ENCODE results near the gene SLCO2A1. TPM values are rescaled to one million over a fixed set of nuclear protein-coding genes. Genes with fewer than 3 reads are reported as not detected.
"Not testable (repeated sequence)": the region's sequence is repeated elsewhere in the genome, so short reads cannot be mapped to it uniquely, and the experiment has no call there.

Gene SLCO2A1
- total RNA-seq, result 3.7 TPM

DNA sequence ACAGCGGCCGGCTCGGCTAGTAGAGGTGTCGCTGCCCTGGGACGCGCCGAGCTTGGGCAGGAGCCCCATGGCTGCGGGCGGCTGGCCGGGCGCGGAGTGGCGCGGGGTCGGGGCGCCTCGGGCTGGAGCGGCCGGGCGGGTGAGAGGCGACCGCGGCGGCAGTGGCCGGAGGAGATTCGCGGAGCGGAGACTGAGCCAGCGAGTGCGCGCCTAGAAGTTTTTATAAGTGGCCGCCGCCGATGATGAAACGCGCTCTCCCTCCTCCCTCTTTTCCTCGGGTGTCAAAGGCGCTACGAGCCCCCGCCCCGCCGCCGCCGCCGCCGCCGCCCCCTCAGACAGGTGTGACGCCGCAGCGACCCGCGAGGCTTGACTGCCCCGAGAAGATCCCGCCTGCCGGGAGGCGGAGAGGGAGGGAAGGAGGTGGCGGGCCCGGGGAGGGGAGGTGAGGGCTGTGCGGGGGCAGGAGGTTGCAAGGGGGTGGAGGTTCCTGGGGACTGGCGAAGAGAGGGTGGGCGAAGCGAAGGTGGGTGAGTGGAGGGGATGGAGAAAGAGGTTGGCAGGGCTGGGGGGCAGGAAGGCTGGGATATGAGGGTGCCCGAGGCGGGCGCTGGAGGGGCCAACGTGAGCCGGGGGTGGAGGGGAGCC, at the start of gene SLCO2A1:
SLCO2A1 (minus strand) TSS at position 192 of the 645 bp plus-strand sequence; CDS start at position 69, 123 bp downstream.
- no peak for DNase-seq

GRCh38 chr3:134079111-134079547, 49.4 kb upstream of the SLCO2A1 start:
- DNase-seq, result no peak

DNA sequence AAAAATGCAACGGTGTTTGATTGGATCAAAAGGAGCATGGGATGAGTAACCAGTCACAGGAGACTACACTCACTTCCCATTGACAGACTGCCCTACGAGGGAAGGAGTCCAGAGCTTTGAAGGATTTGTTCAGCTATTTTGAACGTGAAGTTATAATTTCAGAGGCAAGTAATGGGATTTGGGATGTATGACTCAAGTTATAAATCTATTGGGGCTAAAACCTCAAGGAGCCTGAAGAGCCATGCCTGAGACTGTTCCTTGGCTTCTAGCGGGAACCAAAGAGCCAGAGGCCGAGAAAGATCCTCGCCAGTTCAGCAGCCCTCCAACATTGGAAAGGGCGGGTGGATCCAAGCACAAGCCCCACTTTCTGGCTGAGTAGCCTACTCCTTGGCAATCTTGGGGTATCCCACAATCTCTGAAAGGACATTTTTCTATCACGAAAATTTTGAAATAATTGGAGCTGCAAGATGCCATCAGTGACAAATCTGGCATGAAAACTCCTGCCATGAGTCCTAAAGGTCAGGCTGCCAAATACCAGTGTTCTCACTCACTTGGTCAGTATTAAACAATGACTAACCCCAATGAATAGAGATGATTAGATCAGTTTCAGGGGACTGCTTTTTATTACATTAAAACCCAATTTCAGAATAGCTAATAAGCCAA, 48.6 kb upstream of the SLCO2A1 start:
- DNase-seq, result no peak

DNA sequence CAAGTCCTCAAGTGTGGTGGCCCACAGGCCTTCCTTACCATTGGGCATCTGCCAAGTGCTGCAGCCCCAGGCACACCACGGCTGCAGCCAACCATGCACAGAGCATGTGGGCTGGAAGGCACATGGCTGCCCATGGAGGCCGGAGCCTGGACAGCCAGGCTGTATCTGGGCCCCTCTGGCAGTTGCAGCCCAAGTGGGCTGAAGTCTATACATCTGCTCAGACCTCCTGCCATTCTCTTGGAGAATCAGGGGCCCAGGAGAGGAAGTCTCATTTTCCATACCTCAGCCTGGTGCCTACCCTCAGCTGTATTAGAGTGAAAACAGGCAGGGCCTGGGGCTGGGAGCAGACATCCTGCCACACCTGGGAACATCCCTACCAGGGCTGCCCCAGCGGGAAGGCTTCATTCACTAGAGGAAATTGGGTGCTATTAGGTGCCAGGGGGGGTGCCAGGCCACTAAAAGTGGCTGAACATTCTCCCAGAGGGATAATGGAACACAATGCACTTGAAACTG, 48.0 kb upstream of the SLCO2A1 start:
- DNase-seq, result no peak

DNA sequence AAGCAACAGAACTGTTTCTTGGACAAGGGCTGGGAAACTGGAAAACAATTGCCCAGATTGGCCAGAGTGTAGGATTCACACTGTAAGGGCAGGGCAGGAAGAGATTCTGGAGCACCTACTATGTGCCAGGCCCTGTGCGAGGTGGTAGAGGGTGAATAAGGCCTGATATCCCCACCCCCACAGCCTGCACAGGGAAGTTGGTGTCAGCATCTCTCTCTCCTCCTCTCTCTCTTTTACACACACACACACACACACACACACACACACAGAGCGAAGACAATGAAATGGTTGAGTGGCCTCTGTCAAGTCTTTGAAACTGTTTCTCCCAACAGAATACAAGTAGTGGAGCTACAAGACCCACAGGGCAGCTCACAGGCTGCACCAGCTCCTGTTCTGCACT, 47.1 kb upstream of the SLCO2A1 start:
- DNase-seq, result no peak

GRCh38 chr3:134075846-134076245, 46.1 kb upstream of the SLCO2A1 start:
- no peak for DNase-seq

GRCh38 chr3:134075568-134075825, 45.8 kb upstream of the SLCO2A1 start:
- DNase-seq, result no peak

DNA sequence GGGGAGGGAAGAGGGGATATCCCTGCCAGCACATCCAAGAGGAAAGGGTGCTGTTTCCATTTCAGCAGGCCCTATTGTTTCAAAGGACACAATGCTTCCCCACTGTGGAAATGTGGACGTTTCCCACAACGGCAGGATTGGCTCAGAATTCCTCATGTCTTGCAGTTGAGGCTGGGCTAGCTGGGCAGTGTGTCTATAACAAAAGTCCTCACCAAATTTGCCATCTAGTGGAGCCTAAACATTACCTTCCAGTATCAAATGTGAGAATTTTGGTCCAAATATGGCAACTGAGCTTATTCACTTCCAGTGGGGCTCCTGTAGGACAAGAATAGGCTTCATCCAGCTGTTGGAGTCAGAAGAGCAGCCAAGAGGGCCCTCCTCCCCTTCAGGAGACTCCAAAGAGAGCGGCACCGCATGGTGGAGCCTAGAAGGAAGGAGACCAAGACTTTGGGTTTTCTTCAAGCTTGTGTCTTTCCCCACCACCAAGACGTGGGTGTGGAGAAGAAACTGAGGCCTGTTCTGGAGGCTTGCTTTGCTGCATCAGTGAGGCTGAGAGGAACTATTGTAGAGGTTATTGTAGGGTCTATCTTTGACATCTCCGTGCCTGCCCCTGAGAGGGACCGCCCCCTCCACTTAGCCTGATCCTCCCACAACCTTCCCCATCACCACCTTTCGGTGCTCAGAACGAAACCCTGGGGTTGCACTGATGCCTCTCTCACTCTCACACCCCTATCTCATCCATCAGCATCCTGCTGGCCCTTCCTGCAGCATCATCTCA, 45.3 kb upstream of the SLCO2A1 start:
- no peak for DNase-seq

DNA sequence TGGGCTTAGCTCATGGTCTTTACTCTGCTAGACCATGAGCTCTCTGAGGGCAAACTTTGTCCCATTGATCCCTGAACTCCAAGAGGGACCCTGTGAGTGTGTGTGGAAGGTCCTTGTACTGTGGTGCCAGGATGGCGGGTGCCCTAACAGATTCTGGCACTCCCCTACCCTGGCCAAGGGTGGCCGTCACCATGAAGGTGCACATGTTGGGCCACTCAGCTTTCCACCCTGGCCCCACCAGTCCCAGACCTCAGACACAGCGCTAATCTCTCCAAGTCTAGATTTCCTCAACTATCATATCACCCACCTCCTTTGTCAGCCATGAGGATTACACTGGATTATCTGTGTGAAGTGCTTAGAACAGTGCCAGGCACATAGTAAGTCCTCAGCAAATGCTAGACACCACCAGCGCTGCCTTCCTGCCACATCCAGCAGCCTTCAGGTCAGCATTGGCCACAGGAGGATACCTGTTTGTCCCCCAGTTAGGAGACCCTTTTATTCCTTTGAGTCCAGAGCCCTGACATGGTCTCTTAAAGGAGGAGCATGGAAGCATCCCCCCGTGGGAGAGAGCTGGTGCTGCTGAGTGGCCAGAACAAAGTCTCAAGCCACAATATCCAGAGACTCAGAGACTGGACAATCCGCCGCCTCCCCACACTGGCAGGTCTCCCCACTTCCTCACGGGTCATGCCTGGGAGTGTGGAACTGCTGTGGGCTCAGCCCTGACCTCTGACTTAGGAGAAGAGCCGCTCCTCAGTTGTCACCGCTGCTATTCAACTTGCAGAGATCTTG, 44.5 kb upstream of the SLCO2A1 start:
- no peak for DNase-seq

DNA sequence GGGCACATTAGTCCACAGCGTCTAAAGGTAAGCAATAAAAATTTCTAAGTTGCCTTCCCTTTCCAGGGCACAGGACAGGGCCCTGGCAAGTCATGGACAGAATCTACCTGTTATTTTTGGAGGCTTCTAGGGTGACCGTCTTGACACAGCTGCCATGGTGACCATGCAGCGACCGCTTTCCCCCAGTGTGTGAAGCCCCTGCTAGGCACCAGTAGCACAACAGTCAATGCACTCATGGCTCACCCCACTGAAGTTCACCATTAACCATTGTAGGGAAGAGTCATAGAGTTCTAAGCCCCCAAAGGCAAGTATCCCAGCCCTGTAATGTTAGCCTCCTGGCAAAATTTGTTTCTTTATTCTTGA, 43.8 kb upstream of the SLCO2A1 start:
- DNase-seq, result no peak

DNA sequence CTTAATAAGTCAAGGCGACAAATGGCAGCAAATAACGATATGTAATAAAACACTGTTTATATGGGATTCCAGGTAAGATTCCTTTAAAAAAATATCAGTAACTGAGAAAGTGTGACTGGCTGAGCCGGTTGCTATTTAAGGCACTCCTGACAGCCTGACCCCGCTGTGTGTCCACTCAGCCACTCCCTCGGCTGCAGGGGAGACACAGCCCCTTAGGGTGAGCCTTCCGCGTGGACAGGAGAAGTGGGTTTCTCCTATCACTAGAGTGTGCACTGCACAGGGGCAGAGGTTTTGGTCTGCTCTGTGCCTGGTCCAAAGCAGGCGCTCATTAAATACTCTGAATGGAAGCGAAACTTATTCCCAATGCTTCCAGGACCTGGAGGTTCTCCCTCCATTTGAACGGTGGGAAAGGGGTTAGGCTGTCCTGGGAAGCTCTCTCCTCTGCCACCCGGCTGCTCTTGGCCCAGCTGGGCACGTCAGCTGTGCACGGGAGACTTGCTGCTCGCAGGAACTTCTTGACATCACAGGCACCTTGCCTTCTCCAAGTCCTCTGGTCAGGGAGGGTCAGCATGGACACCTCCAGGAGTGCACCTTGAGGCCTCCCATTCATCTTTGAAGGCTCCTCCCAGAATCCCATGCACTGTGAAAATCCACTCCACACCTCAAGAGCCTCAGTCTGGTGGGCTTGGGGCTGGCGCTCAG, 43.3 kb upstream of the SLCO2A1 start:
- DNase-seq, result no peak

GRCh38 chr3:134070281-134070680, 40.6 kb upstream of the SLCO2A1 start:
- not testable (repeated sequence) for DNase-seq

DNA sequence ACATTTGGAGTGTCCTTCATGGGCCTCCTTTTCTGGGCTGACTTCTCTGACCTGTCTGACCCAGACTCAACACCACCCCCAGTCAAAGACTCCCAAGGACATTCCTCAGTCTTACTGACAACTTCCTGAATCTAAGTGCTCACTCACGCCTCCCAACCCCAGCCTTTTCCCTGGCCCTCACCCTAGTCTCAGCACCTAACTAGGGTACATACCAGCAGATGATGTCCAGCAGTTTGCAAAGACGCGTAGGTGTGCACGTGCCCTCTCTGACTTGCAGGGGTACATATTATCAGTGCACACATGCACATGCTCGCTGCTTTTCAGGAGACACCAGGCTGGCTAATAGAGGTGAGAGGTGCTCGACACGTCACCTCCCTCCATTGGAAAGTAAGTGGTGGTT, 38.7 kb upstream of the SLCO2A1 start:
- no peak for DNase-seq

DNA sequence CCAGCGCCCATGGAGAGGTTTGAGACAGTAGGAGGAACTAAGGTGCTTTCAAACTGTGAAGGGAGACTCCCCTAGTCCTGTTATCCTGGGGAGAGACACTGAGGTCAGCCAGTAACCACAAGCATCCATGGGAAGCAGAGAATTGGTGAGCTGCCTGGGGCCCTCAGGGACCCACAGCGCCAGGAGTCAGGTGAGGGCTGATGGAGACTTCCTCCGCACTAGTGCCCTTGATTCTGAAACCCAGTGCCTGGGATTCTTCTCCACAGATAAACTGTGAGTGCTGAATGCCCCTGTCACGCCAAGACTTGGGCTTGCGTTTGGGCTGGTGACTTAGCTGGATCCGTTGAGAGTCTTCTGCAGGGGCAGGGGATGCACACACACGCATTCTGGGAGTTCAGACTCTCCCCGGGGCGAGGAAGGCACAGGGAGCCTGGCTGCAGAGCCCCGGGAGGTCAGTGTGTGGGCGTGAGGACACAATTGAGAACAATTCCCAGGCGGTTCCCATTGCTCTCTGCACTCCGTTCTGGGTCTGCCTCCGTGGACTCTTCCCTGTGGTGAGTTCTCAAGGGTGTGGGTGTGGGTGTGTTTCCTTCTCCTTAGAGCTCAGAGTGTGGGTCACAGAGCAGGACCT, 37.9 kb upstream of the SLCO2A1 start:
- DNase-seq, result no peak

DNA sequence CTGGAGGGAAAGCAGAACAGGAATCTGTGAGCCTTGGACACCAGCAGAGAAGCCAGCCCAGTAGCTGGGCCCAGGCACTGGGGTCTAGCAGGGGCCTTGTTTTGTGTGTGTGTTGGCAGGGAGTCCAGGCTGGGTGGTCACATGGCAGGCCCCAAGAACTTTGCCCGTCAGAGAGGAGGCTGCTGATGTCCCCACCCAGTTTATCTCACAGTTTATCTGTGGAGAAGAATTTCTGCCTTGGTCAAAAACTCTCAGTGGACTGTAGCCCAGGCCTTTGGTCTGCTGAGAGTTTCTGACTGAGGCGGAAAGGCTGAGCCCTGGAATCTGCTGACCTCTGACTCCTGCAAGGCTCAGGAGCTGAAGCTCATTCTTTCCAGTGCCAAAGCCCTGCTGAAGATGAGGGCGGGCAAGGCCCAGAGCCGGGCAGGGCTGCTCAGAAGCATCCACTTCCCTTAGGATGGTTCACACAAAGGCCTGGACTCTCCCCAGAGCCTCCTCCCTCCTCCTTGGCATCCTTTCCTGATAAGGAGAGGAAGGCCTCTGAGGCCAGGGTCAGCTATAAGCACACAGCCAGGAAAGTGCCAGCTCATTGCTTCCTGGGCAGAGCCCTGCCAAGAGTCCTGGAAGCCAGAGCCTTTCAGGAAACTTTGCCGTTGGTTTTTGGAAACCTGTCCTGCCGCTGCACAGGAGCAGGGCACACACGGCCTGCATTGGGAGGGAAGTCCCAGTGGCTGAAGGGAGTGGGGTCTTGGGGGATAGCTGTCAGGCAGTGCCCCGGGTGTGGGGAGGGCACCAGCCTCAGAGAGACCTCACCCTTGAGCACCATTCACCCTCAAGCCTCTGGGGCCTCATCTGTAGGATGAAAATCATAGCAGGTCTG, 37.2 kb upstream of the SLCO2A1 start:
- peak; percentile 38 for DNase-seq

- DNase-seq, result no peak
Observed at GRCh38 chr3:134066158-134066541, 36.4 kb upstream of the SLCO2A1 start.

GRCh38 chr3:134065252-134066157, 35.8 kb upstream of the SLCO2A1 start:
- no peak for DNase-seq

DNA sequence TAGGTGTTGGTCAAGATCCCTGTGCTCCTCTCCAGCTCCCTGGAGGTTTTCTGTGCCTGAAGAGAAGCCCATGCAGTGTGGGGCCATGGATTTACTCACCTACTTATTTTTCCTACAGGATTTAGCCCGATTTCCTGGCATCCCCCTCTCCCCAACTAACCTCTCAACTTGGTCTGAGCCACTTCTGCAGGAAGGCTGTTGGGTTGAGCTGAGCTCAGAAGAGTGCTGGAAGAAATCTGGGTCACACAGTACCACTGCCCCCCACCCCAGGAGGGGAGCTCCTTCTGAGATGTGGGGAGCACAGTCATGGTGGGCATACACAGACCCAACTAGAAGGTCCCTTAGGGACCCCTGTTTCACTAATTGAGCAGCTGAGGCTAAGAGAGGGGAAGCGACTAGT, 34.4 kb upstream of the SLCO2A1 start:
- no peak for DNase-seq

GRCh38 chr3:134061401-134061800, 31.7 kb upstream of the SLCO2A1 start:
- DNase-seq, result no peak
